Stimulated activated memory B cell treated with anti-CD40 and anti-IgM and Interleukin-4, amounts not matched to agents 10 μg/mL and 1 μg/mL and 100 μg/mL, for 72 hours (primary cell): Measurements from ENCODE around the gene RAPGEF3.

Experiments used
- ATAC-seq: fragments of 150-1000 bp; cut with Tn5 transposase; 2 replicates; pipeline ENCODE4 v1.10.0; 2021
- H3K27ac Mint-ChIP-seq: one replicate; pipeline ENCODE4 v1.8.0; 2022; ENCODE audit warnings: mild to moderate bottlenecking, mixed read lengths
- H3K27me3 Mint-ChIP-seq: one replicate; pipeline ENCODE4 v1.8.0; 2022; ENCODE audit warnings: mixed read lengths
- H3K36me3 Mint-ChIP-seq: one replicate; pipeline ENCODE4 v1.8.0; 2022; ENCODE audit warnings: mixed read lengths
- H3K4me1 Mint-ChIP-seq: one replicate; pipeline ENCODE4 v1.8.0; 2022; ENCODE audit warnings: mixed read lengths
- H3K4me3 Mint-ChIP-seq: one replicate; pipeline ENCODE4 v1.8.0; 2022; ENCODE audit warnings: mild to moderate bottlenecking, moderate library complexity, mixed read lengths
- H3K9me3 Mint-ChIP-seq: one replicate; pipeline ENCODE4 v1.8.0; 2022; ENCODE audit warnings: mixed read lengths

Gene RAPGEF3

GRCh38 chr12:47705229-47705565 lies 53.5 kb downstream of the RAPGEF3 start:
- Mint-ChIP-seq H3K36me3 (peaks cover 21% of the 10 kb centered on the region), H3K9me3 (no peaks in the 10 kb centered on the region), H3K27me3 (no peaks in the 10 kb centered on the region), H3K27ac (peak overlapping the region; percentile 99), H3K4me3 (peak overlapping the region; percentile 98), H3K4me1 (peaks cover 63% of the 10 kb centered on the region)
- no peak for ATAC-seq

- peak overlapping the region; percentile 98 for H3K4me3 Mint-ChIP-seq
- H3K27me3 Mint-ChIP-seq: no peaks in the 10 kb centered on the region
- H3K9me3 Mint-ChIP-seq: no peaks in the 10 kb centered on the region
- peaks cover 60% of the 10 kb centered on the region for H3K4me1 Mint-ChIP-seq
- peak overlapping the region; percentile 99 for H3K27ac Mint-ChIP-seq
- no peak for ATAC-seq
- peaks cover 23% of the 10 kb centered on the region for H3K36me3 Mint-ChIP-seq
Observed at GRCh38 chr12:47704719-47705118, 54.0 kb downstream of the RAPGEF3 start.

- Mint-ChIP-seq H3K36me3 (peaks cover 43% of the 10 kb centered on the region), H3K27ac (no peak overlapping the region), H3K9me3 (no peaks in the 10 kb centered on the region), H3K27me3 (no peaks in the 10 kb centered on the region), H3K4me3 (no peak overlapping the region), H3K4me1 (peaks cover 48% of the 10 kb centered on the region)
- no peak for ATAC-seq
Observed at GRCh38 chr12:47700263-47700662, 58.4 kb downstream of the RAPGEF3 start.

GRCh38 chr12:47698631-47699030 lies 60.0 kb downstream of the RAPGEF3 start:
- Mint-ChIP-seq H3K4me1 (peaks cover 39% of the 10 kb centered on the region), H3K36me3 (peaks cover 52% of the 10 kb centered on the region), H3K27me3 (no peaks in the 10 kb centered on the region), H3K27ac (no peak overlapping the region), H3K4me3 (no peak overlapping the region), H3K9me3 (no peaks in the 10 kb centered on the region)
- ATAC-seq: no peak

DNA sequence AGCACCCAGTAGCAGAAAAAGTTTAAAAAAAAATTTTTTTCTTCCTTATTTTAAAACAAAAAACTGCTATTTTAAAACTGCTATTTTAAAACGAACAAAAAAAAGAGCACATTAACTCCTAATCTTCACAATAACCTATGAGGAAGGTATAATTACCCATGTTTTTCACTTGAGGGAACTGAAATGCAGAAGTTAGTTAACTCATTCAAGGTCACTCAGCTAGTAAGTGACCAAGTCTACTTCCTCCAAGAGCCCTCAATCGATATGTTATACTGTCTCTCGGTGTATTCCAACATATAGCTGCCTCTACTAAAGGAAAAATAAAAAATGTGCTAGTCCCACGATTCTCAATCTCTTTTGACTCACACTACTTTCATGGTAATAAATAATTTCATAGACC lies 60.6 kb downstream of the RAPGEF3 start:
- H3K27ac Mint-ChIP-seq: no peak overlapping the region
- H3K9me3 Mint-ChIP-seq: no peaks in the 10 kb centered on the region
- peaks cover 54% of the 10 kb centered on the region for H3K36me3 Mint-ChIP-seq
- H3K4me3 Mint-ChIP-seq: no peak overlapping the region
- ATAC-seq: peak; percentile 68
- H3K27me3 Mint-ChIP-seq: no peaks in the 10 kb centered on the region
- peaks cover 37% of the 10 kb centered on the region for H3K4me1 Mint-ChIP-seq

DNA sequence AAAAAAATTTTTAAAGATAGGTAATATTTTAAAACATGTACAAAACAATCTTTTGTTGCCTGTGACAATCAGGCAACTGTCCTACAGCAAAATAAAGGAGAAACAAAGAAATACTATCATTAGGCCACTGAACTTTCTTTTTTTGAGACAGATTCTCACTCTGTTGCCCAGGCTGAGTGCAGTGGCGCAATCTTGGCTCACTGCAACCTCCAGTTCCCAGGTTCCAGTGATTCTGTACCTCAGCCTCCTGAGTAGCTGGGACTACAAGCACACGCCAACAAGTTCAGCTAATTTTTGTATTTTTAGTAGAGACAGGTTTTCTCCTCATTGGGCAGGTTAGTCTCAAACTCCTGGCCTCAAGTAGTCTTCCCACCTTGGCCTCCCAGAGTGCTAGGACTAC lies 69.5 kb downstream of the RAPGEF3 start:
- Mint-ChIP-seq H3K36me3 (peaks cover 38% of the 10 kb centered on the region), H3K9me3 (no peaks in the 10 kb centered on the region), H3K4me1 (peaks cover 9% of the 10 kb centered on the region), H3K27ac (no peak overlapping the region), H3K27me3 (no peaks in the 10 kb centered on the region), H3K4me3 (no peak overlapping the region)
- no peak for ATAC-seq

DNA sequence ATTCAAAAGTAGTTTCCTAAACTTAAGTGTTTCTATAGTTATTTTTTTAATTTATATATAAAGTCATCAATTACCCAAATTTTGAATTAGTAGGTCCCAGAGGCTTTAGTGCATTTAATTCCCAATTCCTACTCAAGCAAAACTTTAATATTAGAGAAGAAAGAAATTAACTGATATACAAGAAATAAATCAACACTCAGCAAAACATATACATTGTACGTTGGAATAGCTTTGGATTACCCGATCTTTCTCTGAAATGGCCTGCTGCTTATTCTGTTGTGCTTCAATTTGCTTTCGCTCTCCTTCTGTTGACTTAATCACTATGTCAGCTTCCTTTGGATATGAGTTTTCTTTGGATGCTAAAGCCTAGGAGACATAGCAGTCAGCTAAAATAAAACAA lies 71.0 kb downstream of the RAPGEF3 start:
- Mint-ChIP-seq H3K9me3 (no peaks in the 10 kb centered on the region), H3K27ac (no peak overlapping the region), H3K4me1 (peaks cover 5% of the 10 kb centered on the region), H3K27me3 (no peaks in the 10 kb centered on the region), H3K4me3 (no peak overlapping the region), H3K36me3 (peaks cover 35% of the 10 kb centered on the region)
- ATAC-seq: no peak

GRCh38 chr12:47686645-47687240 lies 71.9 kb downstream of the RAPGEF3 start:
- H3K9me3 Mint-ChIP-seq: no peaks in the 10 kb centered on the region
- H3K36me3 Mint-ChIP-seq: peaks cover 33% of the 10 kb centered on the region
- no peak overlapping the region for H3K27ac Mint-ChIP-seq
- no peak overlapping the region for H3K4me3 Mint-ChIP-seq
- no peak for ATAC-seq
- H3K27me3 Mint-ChIP-seq: no peaks in the 10 kb centered on the region
- peaks cover 5% of the 10 kb centered on the region for H3K4me1 Mint-ChIP-seq
